Measurements from ENCODE around the gene XKR3.

XKR3 gene

GRCh38 chr22:16838073-16838472 lies 12.9 kb upstream of the XKR3 start:
- 67 to 92% methylated on average over 1 of the region's 3 CpGs for WGBS, 2 experiments
- Histone ChIP-seq H3K27ac (ENCODE audit: insufficient read depth, low read depth, low read length, poor library complexity, severe bottlenecking) (no peak overlapping the region), H3K9me3 (ENCODE audit: control insufficient read depth, low read length) (no peaks in the 10 kb centered on the region), H3K4me1 (ENCODE audit: control insufficient read depth, insufficient read depth, low read length) (no peaks in the 10 kb centered on the region), H3K4me3 (ENCODE audit: insufficient read depth, low read depth, low read length) (no peak overlapping the region), H3K27me3 (ENCODE audit: control insufficient read depth, insufficient read depth, low read length, poor library complexity, severe bottlenecking) (no peaks in the 10 kb centered on the region), H3K36me3 (ENCODE audit: control insufficient read depth, insufficient read depth, low read length) (no peaks in the 10 kb centered on the region)

- WGBS, 2 experiments = 83 to 91% methylated on average over 1 of the region's 1 CpG
- no peaks in the 10 kb centered on the region for H3K4me1 ChIP-seq (ENCODE audit: control insufficient read depth, insufficient read depth, low read length)
Measured at GRCh38 chr22:16834971-16835370, 9.8 kb upstream of the XKR3 start.

GRCh38 chr22:16831257-16831656 lies 6.0 kb upstream of the XKR3 start:
- Histone ChIP-seq H3K36me3 (ENCODE audit: control insufficient read depth, insufficient read depth, low read length) (no peaks in the 10 kb centered on the region), H3K4me1 (ENCODE audit: control insufficient read depth, insufficient read depth, low read length) (no peaks in the 10 kb centered on the region), H3K27ac (ENCODE audit: insufficient read depth, low read depth, low read length, poor library complexity, severe bottlenecking) (no peak overlapping the region), H3K27me3 (ENCODE audit: control insufficient read depth, insufficient read depth, low read length, poor library complexity, severe bottlenecking) (no peaks in the 10 kb centered on the region), H3K4me3 (ENCODE audit: insufficient read depth, low read depth, low read length) (no peak overlapping the region), H3K9me3 (ENCODE audit: control insufficient read depth, low read length) (no peaks in the 10 kb centered on the region)
- WGBS, 2 experiments = 85 to 95% methylated on average over 3 to 5 of the region's 5 CpGs

More at GRCh38 chr22:16834971-16835370, 9.8 kb upstream of the XKR3 start:
- H3K9me3 ChIP-seq (ENCODE audit: control insufficient read depth, low read length) = no peaks in the 10 kb centered on the region
- no peak overlapping the region for H3K27ac ChIP-seq (ENCODE audit: insufficient read depth, low read depth, low read length, poor library complexity, severe bottlenecking)
- H3K36me3 ChIP-seq (ENCODE audit: control insufficient read depth, insufficient read depth, low read length) = no peaks in the 10 kb centered on the region
- no peak overlapping the region for H3K4me3 ChIP-seq (ENCODE audit: insufficient read depth, low read depth, low read length)
- H3K27me3 ChIP-seq (ENCODE audit: control insufficient read depth, insufficient read depth, low read length, poor library complexity, severe bottlenecking) = no peaks in the 10 kb centered on the region

- Histone ChIP-seq H3K27me3 (ENCODE audit: control insufficient read depth, insufficient read depth, low read length, poor library complexity, severe bottlenecking) (no peaks in the 10 kb centered on the region), H3K27ac (ENCODE audit: insufficient read depth, low read depth, low read length, poor library complexity, severe bottlenecking) (no peak overlapping the region), H3K4me3 (ENCODE audit: insufficient read depth, low read depth, low read length) (no peak overlapping the region), H3K36me3 (ENCODE audit: control insufficient read depth, insufficient read depth, low read length) (no peaks in the 10 kb centered on the region), H3K9me3 (ENCODE audit: control insufficient read depth, low read length) (no peaks in the 10 kb centered on the region), H3K4me1 (ENCODE audit: control insufficient read depth, insufficient read depth, low read length) (no peaks in the 10 kb centered on the region)
- WGBS, 2 experiments = 35 to 38% methylated on average over 3 of the region's 3 CpGs
Measured at GRCh38 chr22:16829985-16830384, 4.8 kb upstream of the XKR3 start.

- no peaks in the 10 kb centered on the region for H3K36me3 ChIP-seq (ENCODE audit: control insufficient read depth, insufficient read depth, low read length)
- WGBS, 2 experiments = 82 to 88% methylated on average over 4 of the region's 4 CpGs
Measured at GRCh38 chr22:16828876-16829275, 3.7 kb upstream of the XKR3 start.

GRCh38 chr22:16827506-16827905 lies 2.3 kb upstream of the XKR3 start:
- Histone ChIP-seq H3K9me3 (ENCODE audit: control insufficient read depth, low read length) (no peaks in the 10 kb centered on the region), H3K36me3 (ENCODE audit: control insufficient read depth, insufficient read depth, low read length) (no peaks in the 10 kb centered on the region), H3K27ac (ENCODE audit: insufficient read depth, low read depth, low read length, poor library complexity, severe bottlenecking) (no peak overlapping the region), H3K27me3 (ENCODE audit: control insufficient read depth, insufficient read depth, low read length, poor library complexity, severe bottlenecking) (no peaks in the 10 kb centered on the region), H3K4me3 (ENCODE audit: insufficient read depth, low read depth, low read length) (no peak overlapping the region), H3K4me1 (ENCODE audit: control insufficient read depth, insufficient read depth, low read length) (no peaks in the 10 kb centered on the region)
- WGBS, 2 experiments = 89 to 90% methylated on average over 1 of the region's 1 CpG

More at GRCh38 chr22:16828876-16829275, 3.7 kb upstream of the XKR3 start:
- H3K4me3 ChIP-seq (ENCODE audit: insufficient read depth, low read depth, low read length) = no peak overlapping the region
- no peaks in the 10 kb centered on the region for H3K4me1 ChIP-seq (ENCODE audit: control insufficient read depth, insufficient read depth, low read length)
- no peak overlapping the region for H3K27ac ChIP-seq (ENCODE audit: insufficient read depth, low read depth, low read length, poor library complexity, severe bottlenecking)
- H3K9me3 ChIP-seq (ENCODE audit: control insufficient read depth, low read length) = no peaks in the 10 kb centered on the region
- no peaks in the 10 kb centered on the region for H3K27me3 ChIP-seq (ENCODE audit: control insufficient read depth, insufficient read depth, low read length, poor library complexity, severe bottlenecking)

GRCh38 chr22:16819249-16819648 lies 6.0 kb downstream of the XKR3 start:
- no peak overlapping the region for H3K4me3 ChIP-seq (ENCODE audit: insufficient read depth, low read depth, low read length)
- peaks cover 2% of the 10 kb centered on the region for H3K9me3 ChIP-seq (ENCODE audit: control insufficient read depth, low read length)
- no peak overlapping the region for H3K27ac ChIP-seq (ENCODE audit: insufficient read depth, low read depth, low read length, poor library complexity, severe bottlenecking)
- H3K27me3 ChIP-seq (ENCODE audit: control insufficient read depth, insufficient read depth, low read length, poor library complexity, severe bottlenecking) = no peaks in the 10 kb centered on the region
- no peaks in the 10 kb centered on the region for H3K4me1 ChIP-seq (ENCODE audit: control insufficient read depth, insufficient read depth, low read length)
- no peaks in the 10 kb centered on the region for H3K36me3 ChIP-seq (ENCODE audit: control insufficient read depth, insufficient read depth, low read length)

GRCh38 chr22:16818538-16818937 lies 6.7 kb downstream of the XKR3 start:
- Histone ChIP-seq H3K27me3 (ENCODE audit: control insufficient read depth, insufficient read depth, low read length, poor library complexity, severe bottlenecking) (no peaks in the 10 kb centered on the region), H3K27ac (ENCODE audit: insufficient read depth, low read depth, low read length, poor library complexity, severe bottlenecking) (no peak overlapping the region), H3K9me3 (ENCODE audit: control insufficient read depth, low read length) (peaks cover 2% of the 10 kb centered on the region), H3K4me3 (ENCODE audit: insufficient read depth, low read depth, low read length) (no peak overlapping the region), H3K36me3 (ENCODE audit: control insufficient read depth, insufficient read depth, low read length) (no peaks in the 10 kb centered on the region), H3K4me1 (ENCODE audit: control insufficient read depth, insufficient read depth, low read length) (no peaks in the 10 kb centered on the region)
- 62 to 78% methylated on average over 2 of the region's 2 CpGs for WGBS, 2 experiments

GRCh38 chr22:16815073-16815472 lies 10.1 kb downstream of the XKR3 start:
- Histone ChIP-seq H3K27ac (ENCODE audit: insufficient read depth, low read depth, low read length, poor library complexity, severe bottlenecking) (no peak overlapping the region), H3K9me3 (ENCODE audit: control insufficient read depth, low read length) (no peaks in the 10 kb centered on the region), H3K4me3 (ENCODE audit: insufficient read depth, low read depth, low read length) (no peak overlapping the region), H3K4me1 (ENCODE audit: control insufficient read depth, insufficient read depth, low read length) (no peaks in the 10 kb centered on the region), H3K27me3 (ENCODE audit: control insufficient read depth, insufficient read depth, low read length, poor library complexity, severe bottlenecking) (no peaks in the 10 kb centered on the region), H3K36me3 (ENCODE audit: control insufficient read depth, insufficient read depth, low read length) (no peaks in the 10 kb centered on the region)
- 80% methylated on average over 1 of the region's 1 CpG; no CpG with 5 or more reads in 1 of the 2 experiments for WGBS, 2 experiments

- Histone ChIP-seq H3K9me3 (ENCODE audit: control insufficient read depth, low read length) (no peaks in the 10 kb centered on the region), H3K27ac (ENCODE audit: insufficient read depth, low read depth, low read length, poor library complexity, severe bottlenecking) (no peak overlapping the region), H3K4me1 (ENCODE audit: control insufficient read depth, insufficient read depth, low read length) (no peaks in the 10 kb centered on the region), H3K4me3 (ENCODE audit: insufficient read depth, low read depth, low read length) (no peak overlapping the region), H3K36me3 (ENCODE audit: control insufficient read depth, insufficient read depth, low read length) (no peaks in the 10 kb centered on the region), H3K27me3 (ENCODE audit: control insufficient read depth, insufficient read depth, low read length, poor library complexity, severe bottlenecking) (no peaks in the 10 kb centered on the region)
- 81 to 89% methylated on average over 3 of the region's 4 CpGs for WGBS, 2 experiments
Measured at GRCh38 chr22:16810188-16810802, 14.9 kb downstream of the XKR3 start.

GRCh38 chr22:16808744-16809143 lies 16.5 kb downstream of the XKR3 start:
- H3K9me3 ChIP-seq (ENCODE audit: control insufficient read depth, low read length) = no peaks in the 10 kb centered on the region
- 62 to 88% methylated on average over 1 to 2 of the region's 2 CpGs for WGBS, 2 experiments
- H3K4me3 ChIP-seq (ENCODE audit: insufficient read depth, low read depth, low read length) = no peak overlapping the region
- H3K27ac ChIP-seq (ENCODE audit: insufficient read depth, low read depth, low read length, poor library complexity, severe bottlenecking) = no peak overlapping the region
- H3K4me1 ChIP-seq (ENCODE audit: control insufficient read depth, insufficient read depth, low read length) = no peaks in the 10 kb centered on the region
- H3K36me3 ChIP-seq (ENCODE audit: control insufficient read depth, insufficient read depth, low read length) = no peaks in the 10 kb centered on the region
- H3K27me3 ChIP-seq (ENCODE audit: control insufficient read depth, insufficient read depth, low read length, poor library complexity, severe bottlenecking) = no peaks in the 10 kb centered on the region

Measured in ectodermal cell (in vitro differentiated cells).